ENCODE measurements around the gene TLR3. TPM values are rescaled to one million over a fixed set of nuclear protein-coding genes. Genes with fewer than 3 reads are reported as not detected.

The TLR3 gene
- total and polyA plus RNA-seq, 2 of the 8 experiments (the other 6 are each of a cell fraction or from before 2014, with no cell fraction given) = 1.00 to 2.6 TPM

DNA sequence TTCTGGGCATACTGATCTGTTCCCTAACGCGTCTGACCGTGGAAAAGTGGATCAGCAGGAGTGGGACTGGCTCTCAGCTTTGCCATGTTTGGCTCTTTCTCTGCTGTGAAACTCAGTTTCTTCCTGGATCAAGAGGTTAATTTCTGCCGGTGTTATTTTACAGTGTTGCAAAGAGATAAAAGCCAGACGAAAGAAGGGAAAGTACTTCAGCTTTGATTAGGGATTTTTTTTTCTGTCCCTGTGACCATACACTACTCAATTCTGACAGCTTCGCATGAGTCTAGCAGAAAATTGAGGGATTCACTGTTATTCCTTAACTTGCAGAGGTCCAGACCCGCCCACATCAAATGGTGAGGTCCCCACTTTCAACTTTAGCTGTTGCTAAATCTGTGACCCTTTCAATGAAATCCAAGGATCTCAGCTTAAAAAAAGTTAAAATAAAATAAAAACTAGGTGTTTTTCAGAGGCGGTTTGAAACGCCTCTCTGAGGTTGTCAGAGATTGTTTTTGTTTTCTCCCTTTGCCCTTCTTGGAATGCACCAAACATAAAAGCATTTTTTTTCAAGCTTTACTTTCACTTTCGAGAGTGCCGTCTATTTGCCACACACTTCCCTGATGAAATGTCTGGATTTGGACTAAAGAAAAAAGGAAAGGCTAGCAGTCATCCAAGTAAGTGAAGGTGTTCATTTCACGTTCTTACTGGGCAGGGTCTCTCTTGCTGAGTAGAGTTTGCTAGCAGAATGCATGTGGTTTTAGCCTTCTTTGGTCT lies at the start of gene TLR3 (continued):
- TF ChIP-seq POU5F1 (IDR thresholded peaks at IDR 0.05; ENCODE audit: low read depth, low read length) = no peak
